NOMO-1 treated with dmso at 0.1 percent for 144 hours (cell line): ENCODE results near the gene PIGH.
"Not testable (repeated sequence)": the region's sequence is repeated elsewhere in the genome, so short reads cannot be mapped to it uniquely, and the experiment has no call there.

Experiments used
- DNase-seq: peaks from one replicate; lab custom pipeline; 2025; ENCODE audit not compliant: unreplicated experiment; lab: John Stamatoyannopoulos, UW

The PIGH gene

DNA sequence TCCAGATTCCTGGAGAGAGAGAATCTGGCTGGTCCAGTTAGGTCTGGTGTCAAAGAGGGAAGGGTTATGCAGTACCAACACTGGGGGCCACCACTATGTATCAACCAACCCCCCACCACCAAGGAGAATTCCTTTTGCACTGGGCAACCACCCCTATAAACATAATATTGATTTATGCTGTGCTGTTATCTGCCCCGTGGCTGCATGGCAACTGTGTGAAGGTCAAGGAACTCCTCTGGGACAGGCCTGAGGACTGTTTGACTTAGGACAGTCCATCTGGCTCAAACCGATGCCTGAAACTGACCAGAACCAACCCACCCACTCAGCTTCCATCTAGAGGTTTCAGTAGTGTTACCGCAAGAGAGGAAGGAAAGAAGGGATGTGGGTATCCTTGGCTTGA lies 46.5 kb downstream of the PIGH start:
- DNase-seq: no peak

DNA sequence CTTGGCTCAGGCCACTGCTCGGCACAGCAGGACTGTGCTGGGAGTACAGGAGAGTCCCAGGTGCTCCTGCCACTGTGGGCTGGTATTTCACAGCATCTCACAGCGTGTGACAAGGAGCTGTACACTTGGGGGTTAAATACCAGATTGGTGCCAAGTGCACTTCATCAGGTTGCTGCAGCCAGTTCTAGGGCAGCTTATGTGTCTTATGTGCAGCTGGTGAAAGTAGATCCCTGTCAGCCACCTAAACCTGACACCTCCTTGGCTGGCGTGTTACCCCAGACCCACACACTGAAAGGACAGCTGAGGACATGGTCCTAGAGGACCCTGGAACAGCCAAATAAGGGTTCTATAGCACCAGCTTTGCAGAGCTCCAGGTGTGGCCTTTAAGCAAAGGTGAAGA lies 48.1 kb downstream of the PIGH start:
- no peak for DNase-seq

DNA sequence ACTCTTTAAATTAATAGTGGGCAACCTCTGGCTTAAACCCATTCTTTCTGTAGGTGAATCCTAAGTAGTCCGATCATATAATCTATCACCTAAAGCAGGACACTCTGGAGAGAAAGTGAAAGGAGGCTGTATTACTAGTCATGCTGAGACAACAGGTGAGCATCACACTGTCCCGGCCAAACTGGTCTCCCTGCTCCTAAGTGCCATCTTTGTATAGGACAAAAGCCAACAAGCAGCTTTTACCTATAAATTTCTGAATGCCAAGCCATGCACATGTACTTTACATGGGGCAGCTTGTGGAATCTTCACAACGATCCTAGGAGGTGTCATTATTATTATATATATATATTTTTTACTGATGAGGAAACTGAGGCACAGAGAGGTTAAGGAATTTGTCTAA lies 48.9 kb downstream of the PIGH start:
- DNase-seq: no peak

DNA sequence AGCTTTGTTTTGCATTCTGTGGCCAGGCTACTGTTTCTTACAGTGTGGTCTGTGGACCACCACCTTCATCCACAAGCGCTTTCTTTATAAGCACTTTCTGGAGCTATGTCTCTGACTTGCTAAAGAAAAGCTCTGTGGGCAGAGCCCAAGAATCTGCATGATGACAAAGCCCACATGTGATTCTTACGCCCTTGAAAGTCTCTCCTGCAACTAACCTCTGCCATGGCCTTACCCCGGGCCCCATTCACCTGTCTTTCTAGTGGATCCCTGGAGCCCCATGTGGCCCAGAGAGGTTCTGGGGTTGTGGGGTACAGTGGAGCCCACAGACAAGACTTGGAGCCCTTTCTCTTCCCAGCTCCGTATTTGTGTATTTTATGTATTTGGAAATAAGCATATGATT lies 50.3 kb downstream of the PIGH start:
- no peak for DNase-seq

DNA sequence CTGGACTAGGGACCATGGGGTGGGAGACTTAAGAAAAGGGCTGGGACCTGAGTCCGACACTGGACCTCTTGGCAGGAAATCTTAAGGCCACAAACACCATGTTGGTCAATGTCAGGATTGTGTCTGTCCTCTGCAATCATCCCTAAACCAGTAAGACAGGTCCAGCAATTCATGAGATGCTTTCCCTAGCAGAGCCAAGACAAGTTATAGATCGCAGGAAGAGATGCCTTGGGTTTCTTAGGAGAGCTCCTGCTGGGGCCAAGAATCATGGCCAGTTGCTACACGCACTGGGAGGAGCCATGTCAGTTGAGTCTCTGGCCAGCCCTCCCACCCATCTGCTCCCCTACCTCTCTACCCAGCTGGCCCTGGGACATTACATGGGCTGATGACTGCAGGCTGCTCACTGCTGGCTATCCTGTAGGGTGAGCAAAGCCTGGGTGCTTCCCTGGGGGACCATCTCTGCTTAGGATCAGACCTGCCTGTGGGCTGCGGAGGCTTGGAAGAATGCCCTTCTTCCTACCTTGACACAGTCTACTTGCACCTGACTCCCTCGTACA lies 52.8 kb downstream of the PIGH start:
- no peak for DNase-seq

DNA sequence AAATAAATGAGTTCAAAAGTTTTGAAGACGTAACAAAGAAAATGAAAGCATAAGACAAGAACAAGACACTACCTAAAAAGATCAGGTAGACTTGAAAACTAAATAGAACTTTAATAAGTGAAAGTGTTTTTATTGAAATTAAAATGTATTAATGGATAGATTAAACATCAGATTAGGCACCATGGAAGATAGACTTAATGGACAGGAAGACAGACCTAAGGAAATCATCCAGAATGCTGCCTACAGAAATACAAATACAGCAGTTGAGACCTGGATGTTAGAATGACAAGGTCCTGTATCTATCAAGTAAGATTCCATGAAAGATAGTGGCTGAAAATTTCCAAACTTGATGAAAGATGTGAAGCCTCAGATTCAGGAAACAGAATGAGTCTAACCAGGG lies 55.5 kb downstream of the PIGH start:
- no peak for DNase-seq

DNA sequence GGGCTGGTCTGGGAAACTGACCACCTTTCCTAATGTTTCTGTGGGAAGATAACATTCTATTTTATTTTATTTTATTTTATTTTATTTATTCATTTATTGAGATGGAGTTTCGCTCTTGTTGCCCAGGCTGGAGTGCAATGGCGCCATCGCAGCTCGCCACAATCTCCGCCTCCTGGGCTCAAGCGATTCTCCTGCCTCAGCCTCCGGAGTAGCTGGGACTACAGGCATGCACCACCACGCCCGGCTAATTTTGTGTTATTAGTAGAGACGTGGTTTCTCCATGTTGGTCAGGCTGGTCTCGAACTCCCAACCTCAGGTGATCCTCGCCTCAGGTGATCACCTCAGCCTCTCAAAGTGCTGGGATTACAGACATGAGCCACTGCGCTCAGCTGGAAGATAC lies 57.4 kb downstream of the PIGH start:
- DNase-seq: not testable (repeated sequence)

DNA sequence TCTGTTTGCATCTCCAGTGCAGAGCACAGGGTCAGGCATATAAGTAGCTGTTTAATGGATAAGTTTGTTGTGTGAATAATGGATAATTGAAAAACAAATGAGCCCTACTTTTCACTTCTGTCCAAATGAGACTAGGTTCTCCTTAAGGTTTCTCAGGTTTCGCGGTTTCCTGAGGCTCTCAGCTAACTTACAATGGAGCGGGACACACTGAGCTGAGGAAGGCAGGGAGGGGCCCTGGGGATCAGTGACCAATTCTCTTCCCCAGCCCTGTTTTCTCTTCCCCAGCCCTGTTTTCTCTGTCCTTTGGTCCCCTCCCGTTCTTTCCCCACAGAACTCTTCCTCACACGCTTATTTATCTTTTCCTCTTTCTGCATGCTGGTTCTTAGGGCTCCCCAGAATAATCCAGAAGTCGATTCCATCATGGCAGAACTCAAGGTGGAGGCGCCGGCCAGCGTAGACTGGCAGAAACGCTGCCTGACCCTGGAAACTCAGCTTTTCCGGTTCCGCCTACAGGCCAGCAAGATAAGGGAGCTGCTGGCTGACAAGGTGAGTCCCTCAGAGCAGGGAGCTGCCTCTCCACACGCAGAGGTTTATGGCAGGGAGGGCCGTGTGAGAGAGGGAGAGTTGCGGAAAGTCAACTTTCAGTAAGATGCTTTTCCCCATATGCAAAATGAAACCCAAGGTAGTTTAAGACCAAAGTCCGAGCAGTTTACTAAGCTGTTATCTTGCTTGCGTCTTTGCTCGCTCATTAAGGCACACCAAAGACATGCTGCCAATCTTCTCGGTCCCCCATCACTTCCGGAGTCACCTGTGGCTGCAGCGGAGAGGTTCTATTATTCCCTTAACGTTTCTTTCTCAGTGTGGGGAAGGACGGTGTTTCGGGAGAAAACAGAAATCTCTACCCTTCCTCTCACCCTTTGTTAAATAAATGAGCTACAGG lies 58.4 kb downstream of the PIGH start:
- no peak for DNase-seq
